NCI-H748 (cell line): ENCODE measurements around the gene MELTF.

ENCODE experiments used
- DNase-seq: peaks from one replicate; lab custom pipeline; 2025; ENCODE audit not compliant: unreplicated experiment; lab: John Stamatoyannopoulos, UW

MELTF gene

GRCh38 chr3:196969134-196969659 lies 60.4 kb downstream of the MELTF start:
- peak; percentile 29 for DNase-seq

- DNase-seq: peak; percentile 36
These were observed 61.1 kb downstream of the MELTF start, which contains the start of gene PIGZ for GRCh38 chr3:196968233-196969133. PIGZ (minus strand) TSS chr3:196968833; CDS start chr3:196952031, 16,802 bp downstream.

- DNase-seq: no peak
These were observed 62.0 kb downstream of the MELTF start for GRCh38 chr3:196967412-196968232.

GRCh38 chr3:196966526-196967401 lies 62.9 kb downstream of the MELTF start:
- DNase-seq: no peak

- no peak for DNase-seq
These were observed 63.8 kb downstream of the MELTF start for GRCh38 chr3:196965804-196966173.

- DNase-seq: no peak
These were observed 64.4 kb downstream of the MELTF start for GRCh38 chr3:196965112-196965803.

- DNase-seq: no peak
These were observed 66.0 kb downstream of the MELTF start for GRCh38 chr3:196963631-196963953.

- no peak for DNase-seq
These were observed 66.5 kb downstream of the MELTF start for GRCh38 chr3:196962930-196963630.

- no peak for DNase-seq
These were observed 67.3 kb downstream of the MELTF start for GRCh38 chr3:196962108-196962929.

- no peak for DNase-seq
These were observed 74.8 kb downstream of the MELTF start for GRCh38 chr3:196954832-196955231.
